OCI-LY7 (cell line): ENCODE measurements around the gene PPP1R12C.

ENCODE experiments used
- EZH2phosphoT487 ChIP-seq: fragments of 200-600 bp; sonication (generic); IDR thresholded peaks from 2 replicates; pipeline ENCODE4 v1.6.1; 2018; ENCODE audit warnings: low read depth, borderline replicate concordance, mild to moderate bottlenecking, mixed run types, antibody characterized with exemption, low read length, moderate library complexity, mixed read lengths
- TF ChIP-seq, protein P1 (sequence below): fragments of 200-600 bp; sonication (generic); conservative IDR thresholded peaks from 2 replicates; pipeline ENCODE4 v1.5.1; 2014; ENCODE audit warnings: mild to moderate bottlenecking, antibody characterized with exemption, low read length, moderate library complexity, mixed read lengths

DNA sequence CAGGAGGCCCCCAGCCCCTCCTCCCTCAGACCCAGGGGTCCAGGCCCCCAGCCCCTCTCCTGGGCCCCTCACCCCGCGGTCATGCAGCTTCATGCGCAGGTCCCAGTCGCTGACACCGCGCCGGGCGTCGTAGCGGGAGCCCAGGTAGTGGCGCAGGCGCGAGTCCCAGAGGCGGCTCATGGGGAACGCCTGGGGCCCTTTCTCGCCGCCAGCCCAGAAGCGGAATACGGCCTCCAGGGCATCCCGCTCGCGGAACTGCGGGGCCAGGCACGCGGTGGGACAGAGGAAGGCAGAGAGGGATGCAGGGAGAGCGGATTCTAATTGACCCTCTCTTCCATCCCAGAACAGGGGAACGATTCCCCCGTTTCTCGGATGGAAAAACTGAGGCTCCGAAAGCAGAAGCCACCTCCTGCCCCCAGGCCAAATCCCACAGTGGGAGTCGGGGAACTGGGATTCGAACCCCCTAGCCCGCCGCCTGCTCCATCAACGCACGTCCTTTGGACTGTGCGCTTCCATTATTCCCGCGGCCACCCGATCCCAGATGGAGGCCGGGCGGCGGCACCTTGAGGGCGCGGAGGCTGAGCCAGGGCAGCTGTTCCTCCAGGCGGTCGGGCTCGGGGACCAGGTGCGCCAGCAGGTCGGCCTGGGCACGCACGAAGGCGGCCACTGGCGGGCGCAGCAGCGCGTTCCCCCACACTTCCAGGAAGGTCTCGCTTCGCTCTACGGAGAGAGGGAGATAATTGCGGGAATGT, 44.3 kb upstream of the PPP1R12C start:
- TF ChIP-seq, protein P1, sequence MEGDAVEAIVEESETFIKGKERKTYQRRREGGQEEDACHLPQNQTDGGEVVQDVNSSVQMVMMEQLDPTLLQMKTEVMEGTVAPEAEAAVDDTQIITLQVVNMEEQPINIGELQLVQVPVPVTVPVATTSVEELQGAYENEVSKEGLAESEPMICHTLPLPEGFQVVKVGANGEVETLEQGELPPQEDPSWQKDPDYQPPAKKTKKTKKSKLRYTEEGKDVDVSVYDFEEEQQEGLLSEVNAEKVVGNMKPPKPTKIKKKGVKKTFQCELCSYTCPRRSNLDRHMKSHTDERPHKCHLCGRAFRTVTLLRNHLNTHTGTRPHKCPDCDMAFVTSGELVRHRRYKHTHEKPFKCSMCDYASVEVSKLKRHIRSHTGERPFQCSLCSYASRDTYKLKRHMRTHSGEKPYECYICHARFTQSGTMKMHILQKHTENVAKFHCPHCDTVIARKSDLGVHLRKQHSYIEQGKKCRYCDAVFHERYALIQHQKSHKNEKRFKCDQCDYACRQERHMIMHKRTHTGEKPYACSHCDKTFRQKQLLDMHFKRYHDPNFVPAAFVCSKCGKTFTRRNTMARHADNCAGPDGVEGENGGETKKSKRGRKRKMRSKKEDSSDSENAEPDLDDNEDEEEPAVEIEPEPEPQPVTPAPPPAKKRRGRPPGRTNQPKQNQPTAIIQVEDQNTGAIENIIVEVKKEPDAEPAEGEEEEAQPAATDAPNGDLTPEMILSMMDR: no peak
- no peak for TF ChIP-seq EZH2phosphoT487
